Suprapubic skin (tissue), 4 donors: Measurements from ENCODE around the gene SLC34A1. TPM values are rescaled to one million over a fixed set of nuclear protein-coding genes. Genes with fewer than 3 reads are reported as not detected.

Experiments used
- DNase-seq, 2 donors: peaks; one replicate each; pipeline ENCODE4 v3.0.0-alpha.2; 2019; ENCODE audit warnings: low spot score in 2 of 2
- H3K27ac ChIP-seq: fragments of 200-600 bp; sonication (generic); one replicate; pipeline ENCODE4 v1.5.1; 2019
- H3K27me3 ChIP-seq: fragments of 200-600 bp; sonication (generic); one replicate; pipeline ENCODE4 v1.5.1; 2019
- H3K36me3 ChIP-seq: fragments of 200-600 bp; sonication (generic); one replicate; pipeline ENCODE4 v1.5.1; 2019
- H3K4me1 ChIP-seq: fragments of 200-600 bp; sonication (generic); one replicate; pipeline ENCODE4 v1.5.1; 2019
- H3K4me3 ChIP-seq: fragments of 200-600 bp; sonication (generic); one replicate; pipeline ENCODE4 v1.5.1; 2019; ENCODE audit warnings: mild to moderate bottlenecking
- H3K9me3 ChIP-seq: fragments of 200-600 bp; sonication (generic); one replicate; pipeline ENCODE4 v1.5.1; 2019
- EP300 ChIP-seq: sonication (generic); formaldehyde crosslinking; IDR thresholded peaks from one replicate; pipeline ENCODE4 v1.6.1; 2017; ENCODE audit warnings: antibody characterized with exemption
- POLR2A ChIP-seq, 2 donors: fragments of 450-650 bp; IDR thresholded peaks; one replicate each; pipeline ENCODE4 v1.6.1; 2017; ENCODE audit warnings: antibody characterized with exemption in 2 of 2, mild to moderate bottlenecking in 2 of 2, moderate library complexity in 2 of 2
- POLR2AphosphoS5 ChIP-seq, 3 donors: sonication (generic); formaldehyde crosslinking; IDR thresholded peaks; one replicate each; pipeline ENCODE4 v1.6.1; 2017; ENCODE audit warnings: antibody characterized with exemption in 3 of 3
- WGBS: methylation state at CpG from one replicate; pipeline ENCODE4 v1.1.5; 2018; 5-methylcytosine and 5-hydroxymethylcytosine counted together
- total RNA-seq, 4 donors: library from RNA; depleted of rRNA; stranded (reverse); fragments of >200 nt; gene quantifications; one replicate each; pipeline ENCODE4 v1.1.0, GENCODE V29; 2016
- TF ChIP-seq, protein P1 (sequence below), 2 donors: fragments of 200-600 bp in 1 of 2; fragments of 450-650 bp in 1 of 2; sonication (generic) in 1 of 2; IDR thresholded peaks; one replicate each; pipeline ENCODE4 v1.5.1; 2016 to 2019; ENCODE audit warnings: antibody characterized with exemption in 2 of 2, mild to moderate bottlenecking in 1 of 2, moderate library complexity in 1 of 2

SLC34A1 gene
- total RNA-seq, 4 donors from 2014 or later: 0.29 TPM; not detected in 3

- no peak for TF ChIP-seq POLR2A (IDR thresholded peaks at IDR 0.05)
- H3K27me3 ChIP-seq: peaks cover 56% of the 10 kb centered on the region
- WGBS: 75% methylated on average over 5 of the region's 16 CpGs
Observed at GRCh38 chr5:177397875-177398390, 13.7 kb downstream of the SLC34A1 start.

GRCh38 chr5:177399997-177400868 lies 16.0 kb downstream of the SLC34A1 start, which contains the start of gene PFN3:
PFN3 (minus strand) TSS chr5:177400661; CDS start chr5:177400576, 85 bp downstream.
- 56% methylated on average over 41 of the region's 92 CpGs for WGBS
- TF ChIP-seq POLR2A (IDR thresholded peaks at IDR 0.05) (no peak), POLR2AphosphoS5 (IDR thresholded peaks at IDR 0.05) (no peak), EP300 (no peak)
- TF ChIP-seq, protein P1, sequence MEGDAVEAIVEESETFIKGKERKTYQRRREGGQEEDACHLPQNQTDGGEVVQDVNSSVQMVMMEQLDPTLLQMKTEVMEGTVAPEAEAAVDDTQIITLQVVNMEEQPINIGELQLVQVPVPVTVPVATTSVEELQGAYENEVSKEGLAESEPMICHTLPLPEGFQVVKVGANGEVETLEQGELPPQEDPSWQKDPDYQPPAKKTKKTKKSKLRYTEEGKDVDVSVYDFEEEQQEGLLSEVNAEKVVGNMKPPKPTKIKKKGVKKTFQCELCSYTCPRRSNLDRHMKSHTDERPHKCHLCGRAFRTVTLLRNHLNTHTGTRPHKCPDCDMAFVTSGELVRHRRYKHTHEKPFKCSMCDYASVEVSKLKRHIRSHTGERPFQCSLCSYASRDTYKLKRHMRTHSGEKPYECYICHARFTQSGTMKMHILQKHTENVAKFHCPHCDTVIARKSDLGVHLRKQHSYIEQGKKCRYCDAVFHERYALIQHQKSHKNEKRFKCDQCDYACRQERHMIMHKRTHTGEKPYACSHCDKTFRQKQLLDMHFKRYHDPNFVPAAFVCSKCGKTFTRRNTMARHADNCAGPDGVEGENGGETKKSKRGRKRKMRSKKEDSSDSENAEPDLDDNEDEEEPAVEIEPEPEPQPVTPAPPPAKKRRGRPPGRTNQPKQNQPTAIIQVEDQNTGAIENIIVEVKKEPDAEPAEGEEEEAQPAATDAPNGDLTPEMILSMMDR (IDR thresholded peaks at IDR 0.05): no peak
- no peak within 1 kb of the TSS for H3K27ac ChIP-seq
- no peaks in the 10 kb centered on the region for H3K36me3 ChIP-seq
- peaks cover 62% of the 10 kb centered on the region for H3K27me3 ChIP-seq
- no peak for DNase-seq
- no peak within 1 kb of the TSS for H3K4me3 ChIP-seq
- no peaks in the 10 kb centered on the region for H3K9me3 ChIP-seq
- H3K4me1 ChIP-seq: peaks cover 41% of the 10 kb centered on the region

More at GRCh38 chr5:177397875-177398390, 13.7 kb downstream of the SLC34A1 start:
- Histone ChIP-seq H3K4me1 (peaks cover 21% of the 10 kb centered on the region), H3K9me3 (no peaks in the 10 kb centered on the region), H3K4me3 (no peak overlapping the region), H3K36me3 (no peaks in the 10 kb centered on the region), H3K27ac (no peak overlapping the region)
- no peak for DNase-seq

DNA sequence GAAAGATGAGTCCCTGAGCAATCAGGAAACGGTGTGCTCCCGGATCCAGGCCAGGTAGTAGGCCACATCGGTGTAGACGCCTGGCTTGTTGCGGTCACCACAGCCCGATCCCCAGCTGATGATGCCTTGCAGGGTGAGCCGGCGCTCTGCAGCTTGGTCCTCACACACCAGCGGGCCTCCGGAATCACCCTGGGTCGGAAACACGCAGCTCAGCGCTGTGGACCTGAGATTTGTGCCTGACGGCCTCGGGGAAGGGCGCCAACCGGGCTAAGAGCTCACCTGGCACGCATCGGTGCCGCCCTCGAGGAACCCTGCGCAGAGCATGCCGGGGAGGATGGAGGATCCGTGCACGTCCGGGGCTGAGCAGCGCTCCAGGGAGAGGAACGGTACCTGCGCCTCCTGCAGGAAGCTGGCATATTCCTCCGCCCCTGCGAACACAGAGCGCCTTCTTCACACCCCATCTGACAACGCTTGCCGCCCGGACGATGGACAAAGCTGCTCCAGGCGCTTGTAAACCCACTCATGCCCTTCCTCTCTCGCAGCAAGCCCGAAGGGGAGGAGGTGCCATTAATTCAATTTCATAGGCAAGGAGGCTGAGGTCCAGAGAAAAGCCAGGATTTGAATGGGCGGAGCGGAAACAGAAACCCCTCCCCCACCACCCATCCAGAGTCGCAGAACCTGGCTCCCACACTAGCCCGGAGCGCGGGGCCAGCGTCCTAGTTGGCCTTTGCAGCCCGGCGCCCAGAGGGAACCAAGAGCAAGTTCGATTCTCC lies 18.2 kb downstream of the SLC34A1 start:
- TF ChIP-seq, protein P1 (IDR thresholded peaks at IDR 0.05): peak in 1 of 2 donors; percentile 52
- TF ChIP-seq POLR2A (IDR thresholded peaks at IDR 0.05): no peak
- peaks cover 41% of the 10 kb centered on the region for H3K4me1 ChIP-seq
- WGBS: 1% methylated on average over 21 of the region's 49 CpGs

DNA sequence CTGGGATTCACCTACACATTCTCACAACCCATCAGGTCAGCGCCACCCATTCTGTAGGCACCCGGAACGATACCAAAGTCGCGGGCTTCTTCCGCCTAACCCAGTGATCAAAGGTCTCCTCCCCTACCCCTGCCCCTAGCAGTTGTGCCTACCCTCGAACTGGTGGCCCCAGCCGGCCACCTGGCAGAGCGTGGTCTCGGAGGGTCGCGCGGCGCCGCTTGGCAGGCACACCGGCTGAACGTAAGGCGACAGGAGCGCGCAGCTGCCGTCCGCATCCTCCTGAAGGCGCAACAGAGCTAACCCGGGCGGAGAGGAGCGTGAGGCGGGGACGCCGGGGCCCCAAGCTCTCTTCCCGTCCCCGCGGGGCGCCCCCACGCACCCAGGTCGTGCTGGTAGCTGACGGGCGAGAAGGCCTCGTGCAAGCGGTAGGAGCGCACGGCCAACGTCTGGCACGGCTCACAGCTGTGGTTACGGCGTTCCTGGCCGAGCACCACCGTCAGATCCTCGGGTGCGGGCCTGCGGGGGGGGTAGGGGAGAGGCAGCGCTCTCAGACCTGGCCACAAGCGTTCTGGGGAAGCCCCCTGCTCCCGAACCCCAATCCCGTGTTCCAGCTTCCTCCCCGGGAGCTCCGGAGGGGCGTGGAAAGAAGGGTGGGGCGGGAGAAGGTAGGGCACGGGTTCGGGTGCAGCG lies 19.0 kb downstream of the SLC34A1 start:
- DNase-seq: no peak
- Histone ChIP-seq H3K27ac (peak overlapping the region; percentile 39), H3K27me3 (peaks cover 45% of the 10 kb centered on the region), H3K4me1 (peaks cover 41% of the 10 kb centered on the region), H3K4me3 (peak overlapping the region; percentile 53), H3K36me3 (no peaks in the 10 kb centered on the region), H3K9me3 (no peaks in the 10 kb centered on the region)
- no peak for TF ChIP-seq POLR2AphosphoS5 (IDR thresholded peaks at IDR 0.05)
- TF ChIP-seq POLR2A (IDR thresholded peaks at IDR 0.05): no peak
- TF ChIP-seq, protein P1 (IDR thresholded peaks at IDR 0.05): no peak
- no peak for TF ChIP-seq EP300
- 3% methylated on average over 6 of the region's 61 CpGs for WGBS

More for the DNA sequence above, 18.2 kb downstream of the SLC34A1 start:
- Histone ChIP-seq H3K27me3 (peaks cover 53% of the 10 kb centered on the region), H3K4me3 (peak overlapping the region; percentile 53), H3K27ac (no peak overlapping the region), H3K9me3 (no peaks in the 10 kb centered on the region), H3K36me3 (no peaks in the 10 kb centered on the region)
- DNase-seq: peak in 1 of 2 donors; percentile 82

DNA sequence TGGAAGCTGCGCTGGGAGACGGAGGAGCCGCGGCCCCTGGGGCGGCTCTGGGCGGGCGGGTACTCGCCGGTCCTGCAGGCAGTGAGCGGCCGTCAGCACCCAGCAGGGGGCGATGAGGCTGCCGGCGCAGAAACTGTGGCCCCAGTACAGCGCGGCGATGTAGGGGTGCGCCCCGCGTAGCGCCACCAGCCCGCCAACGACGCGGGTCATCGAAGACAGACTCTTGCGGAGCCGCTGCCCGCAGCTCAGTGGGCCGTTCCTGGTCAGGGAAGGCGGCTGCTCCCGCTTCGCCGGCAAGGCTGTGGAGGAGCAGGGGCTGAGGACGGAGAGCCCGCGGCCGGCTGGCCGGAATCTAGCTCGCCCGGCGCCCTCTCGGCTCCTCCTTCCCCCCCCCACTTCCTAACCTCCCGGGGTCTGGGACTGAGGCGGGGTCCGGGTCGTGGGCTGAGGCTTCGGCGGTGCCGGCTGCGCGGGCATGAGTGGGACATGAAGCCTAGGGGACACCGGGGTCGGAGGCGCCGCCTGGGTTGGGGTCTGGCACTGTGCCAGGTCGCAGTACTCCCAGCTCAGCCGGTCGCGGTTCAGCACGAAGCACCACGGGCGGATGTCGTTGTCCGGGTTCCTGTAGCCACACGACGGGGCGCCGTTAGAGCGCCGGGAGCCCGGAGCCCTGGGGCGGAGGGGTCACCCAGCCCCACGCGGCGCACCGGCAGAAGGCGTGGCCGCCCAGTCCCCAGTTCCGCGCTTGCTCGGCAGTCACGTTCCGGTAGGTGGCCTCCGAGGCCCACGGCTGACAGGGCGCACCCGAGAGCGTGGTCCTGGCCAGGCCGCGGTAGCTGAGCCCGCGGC lies 19.8 kb downstream of the SLC34A1 start:
- Histone ChIP-seq H3K9me3 (no peaks in the 10 kb centered on the region), H3K4me1 (peaks cover 41% of the 10 kb centered on the region), H3K4me3 (peak overlapping the region; percentile 53), H3K27me3 (peaks cover 45% of the 10 kb centered on the region), H3K36me3 (no peaks in the 10 kb centered on the region), H3K27ac (no peak overlapping the region)
- TF ChIP-seq EP300 (no peak), POLR2AphosphoS5 (IDR thresholded peaks at IDR 0.05) (peak in 1 of 3 donors; percentile 36), POLR2A (IDR thresholded peaks at IDR 0.05) (no peak)
- TF ChIP-seq, protein P1 (IDR thresholded peaks at IDR 0.05): peak; percentile 19 to 80
- peak; percentile 90 to 92 for DNase-seq
- 0% methylated on average over 14 of the region's 93 CpGs for WGBS
